Stimulated activated CD8-positive, alpha-beta memory T cell treated with anti-CD3 and anti-CD28 coated beads, Interleukin-4, amount 100 ng/mL, for 4 hours (primary cell): ENCODE data around the gene IGF2R.
"Not testable (repeated sequence)": the region's sequence is repeated elsewhere in the genome, so short reads cannot be mapped to it uniquely, and the experiment has no call there.

Source experiments
- DNase-seq, 2 donors: peaks; one replicate each; pipeline ENCODE4 v3.0.0-alpha.2; 2020; ENCODE audit warnings: low read depth in 2 of 2, low spot score in 1 of 2

Gene IGF2R

DNA sequence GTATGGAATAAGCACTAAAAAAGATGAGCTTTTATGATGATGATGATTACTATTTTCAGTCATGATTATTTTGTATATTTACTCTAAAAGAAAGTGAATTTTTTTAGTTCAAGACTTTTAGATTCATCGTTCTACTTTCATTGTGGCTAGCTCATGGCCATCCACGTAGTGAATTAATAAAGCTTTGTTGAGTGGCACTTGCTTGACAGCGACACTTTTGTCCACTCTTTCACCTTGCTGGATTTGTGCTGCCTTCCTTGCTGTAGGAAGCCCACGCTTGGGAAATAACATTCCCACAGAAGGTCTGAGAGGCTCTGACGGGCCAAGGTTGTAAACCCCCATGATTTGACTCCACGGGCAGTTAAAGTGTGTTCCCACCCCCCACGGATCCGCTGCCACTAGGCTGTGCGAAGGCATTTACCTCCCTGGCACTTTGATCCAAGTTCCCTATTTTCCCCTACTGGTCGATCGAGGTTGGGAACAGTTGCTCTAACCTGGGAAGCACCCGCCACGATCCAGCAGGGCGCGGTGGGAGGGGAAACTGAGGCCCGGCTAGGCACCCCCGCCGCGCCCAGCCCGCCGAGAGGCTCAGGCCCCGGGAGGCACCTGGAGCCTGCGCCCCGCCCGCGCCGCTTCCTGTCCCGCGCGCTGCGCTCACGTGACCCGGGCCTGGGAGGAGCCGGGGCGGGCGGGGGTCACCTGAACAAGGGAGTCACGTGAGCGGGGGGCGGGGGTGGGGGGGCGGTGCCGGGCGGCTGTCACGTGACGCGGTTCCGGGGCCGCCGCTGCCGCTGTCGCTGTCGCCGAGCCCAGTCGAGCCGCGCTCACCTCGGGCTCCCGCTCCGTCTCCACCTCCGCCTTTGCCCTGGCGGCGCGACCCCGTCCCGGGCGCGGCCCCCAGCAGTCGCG, at the start of gene IGF2R:
TSS of gene IGF2R (plus strand) at position 788 of the 909 bp plus-strand sequence. CDS start 165 bp downstream, outside the sequence.
- DNase-seq: peak; percentile 80 to 87

DNA sequence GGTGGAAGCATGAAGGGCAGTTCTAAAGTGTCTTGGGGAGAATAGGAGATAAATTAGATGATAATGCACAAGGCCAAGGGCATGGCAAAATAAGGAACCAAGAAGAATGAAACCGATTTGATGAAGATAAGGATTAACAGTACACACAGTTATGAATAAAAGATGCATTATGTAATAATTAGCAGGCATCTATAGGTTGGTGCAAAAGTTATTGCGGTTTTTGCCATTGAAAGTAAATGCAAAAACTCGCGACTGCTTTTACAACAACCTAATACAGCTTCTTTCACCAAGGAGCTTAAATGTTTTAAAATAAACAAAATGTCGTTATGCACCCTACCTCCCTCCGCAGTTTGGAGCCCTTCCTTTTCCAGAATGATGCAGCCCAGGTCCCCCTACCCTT, 49.1 kb upstream of the IGF2R start:
- no peak for DNase-seq

DNA sequence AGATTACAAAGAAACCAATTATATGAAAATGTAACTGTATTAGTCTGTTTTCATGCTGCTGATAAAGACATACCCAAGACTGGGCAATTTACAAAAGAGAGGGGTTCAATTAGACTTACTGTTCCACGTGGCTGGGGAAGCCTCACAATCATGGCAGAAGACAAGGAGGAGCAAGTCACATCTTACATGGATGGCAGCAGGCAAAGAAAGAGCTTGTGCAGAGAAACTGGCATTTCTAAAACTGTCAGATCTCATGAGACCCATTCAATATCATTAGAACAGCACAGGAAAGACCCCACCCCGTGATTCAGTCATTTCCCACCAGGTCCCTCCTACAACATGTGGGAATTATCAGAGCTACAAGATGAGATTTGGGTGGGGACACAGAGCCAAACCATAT, 44.7 kb upstream of the IGF2R start:
- DNase-seq: not testable (repeated sequence)

DNA sequence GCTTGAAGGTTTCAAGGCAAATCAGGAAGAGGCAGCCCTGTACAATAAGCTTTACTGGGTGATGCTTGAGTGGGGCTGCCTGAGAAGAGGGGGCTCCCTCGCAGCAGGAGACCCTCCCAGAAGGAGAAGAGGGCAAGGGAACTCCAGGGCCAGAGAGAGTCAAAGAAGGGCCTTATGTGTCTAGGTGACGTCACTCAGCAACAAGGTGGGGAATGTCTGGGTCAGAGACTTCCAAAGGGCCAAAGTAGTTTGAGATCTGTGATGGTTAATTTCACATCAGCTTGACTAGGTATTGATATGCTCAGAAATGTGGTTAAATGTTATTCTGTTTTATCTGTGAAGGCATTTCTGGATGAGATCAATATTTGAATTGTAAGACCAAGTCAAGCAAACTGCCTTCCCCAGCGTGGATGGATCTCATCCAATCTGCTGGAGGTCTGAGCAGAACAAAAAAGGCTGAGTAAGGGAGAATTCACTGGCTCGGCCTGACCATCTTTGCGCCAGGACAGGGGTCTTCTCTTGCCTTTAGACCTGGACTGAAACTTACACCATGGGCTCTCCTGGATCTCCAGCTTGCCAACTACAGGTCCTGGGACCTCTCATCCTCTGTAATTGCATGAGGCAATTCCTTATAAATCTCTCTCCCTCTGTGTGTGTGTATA, 42.2 kb upstream of the IGF2R start:
- no peak for DNase-seq

DNA sequence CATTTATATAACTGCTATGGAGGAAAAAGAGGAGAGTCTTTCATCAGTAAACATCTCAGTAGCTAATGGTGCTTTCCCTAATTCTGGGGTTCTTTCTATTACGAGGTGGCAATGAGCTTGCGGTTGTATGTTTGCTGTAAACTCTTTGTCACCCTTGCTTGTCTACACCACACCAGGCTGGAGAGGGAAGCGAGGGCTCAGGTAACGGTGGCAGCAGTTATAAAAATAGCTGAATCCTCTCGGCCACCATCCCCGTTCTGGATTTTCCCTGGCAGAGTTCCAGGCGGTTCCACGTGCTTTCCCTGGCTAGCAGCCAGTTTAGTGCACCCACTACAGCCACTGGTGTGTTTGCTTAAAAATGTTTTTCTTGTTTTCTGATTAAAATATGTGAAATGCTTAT, 39.1 kb upstream of the IGF2R start:
- peak in 1 of 2 donors; percentile 12 for DNase-seq

GRCh38 chr6:159931112-159931511, 37.8 kb upstream of the IGF2R start:
- no peak for DNase-seq

DNA sequence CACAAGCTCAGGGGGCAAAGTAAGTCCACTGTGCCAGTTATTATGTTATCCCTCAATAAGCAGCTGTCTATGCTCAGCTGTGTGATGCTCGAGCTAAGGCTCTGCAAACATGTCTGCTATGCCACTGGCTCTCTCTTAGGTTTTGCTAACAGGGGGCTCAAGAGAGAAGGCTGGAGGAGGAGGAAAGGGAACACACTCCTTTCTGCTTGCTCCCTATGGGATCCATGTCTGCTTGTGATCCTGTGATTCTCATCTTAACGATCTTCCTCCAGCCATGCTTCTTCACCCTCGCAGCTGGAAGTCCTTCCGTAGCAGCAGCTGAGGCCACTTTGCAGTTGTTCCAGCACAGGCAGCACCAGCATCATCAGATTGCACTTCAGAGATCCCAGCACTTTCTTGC, 37.0 kb upstream of the IGF2R start:
- DNase-seq: no peak

GRCh38 chr6:159933077-159933476, 35.8 kb upstream of the IGF2R start:
- DNase-seq: no peak

DNA sequence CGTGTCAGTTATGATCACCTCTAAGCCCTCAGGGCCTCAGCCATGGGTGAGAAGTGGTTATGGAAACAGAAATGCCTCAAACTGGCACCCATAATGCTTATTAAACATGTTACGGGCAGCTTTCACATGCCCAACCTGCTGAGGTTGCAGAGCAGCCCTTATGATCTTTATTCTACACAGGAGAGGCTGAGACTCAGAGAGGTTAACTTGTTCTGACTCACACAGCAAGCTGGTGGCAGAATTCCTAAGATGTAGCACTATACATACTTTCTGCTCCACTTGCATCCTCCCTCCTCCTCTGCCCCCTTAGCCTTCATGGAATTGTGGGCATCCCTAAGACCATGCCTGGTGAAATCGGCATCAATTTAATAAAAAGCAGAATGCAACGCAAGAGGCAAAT, 34.7 kb upstream of the IGF2R start:
- DNase-seq: no peak

DNA sequence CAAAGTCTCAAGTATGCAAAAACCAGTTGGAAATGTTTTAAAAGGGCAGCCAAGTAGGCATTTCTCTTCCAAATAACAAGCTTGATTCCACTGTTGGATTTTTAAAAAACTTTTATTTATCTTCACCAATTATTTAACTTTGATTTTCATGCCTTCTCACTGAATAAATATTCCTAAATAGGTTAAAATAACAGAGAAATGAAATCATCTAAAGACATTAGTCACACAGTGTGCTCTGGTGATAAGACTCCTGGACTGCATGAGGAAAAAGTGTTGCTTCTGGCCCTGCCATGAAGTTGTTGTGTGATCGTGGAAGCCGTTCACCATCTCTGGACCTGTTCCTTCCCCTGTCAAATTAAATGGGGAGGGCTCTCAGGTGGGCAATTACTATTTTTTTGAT, 33.8 kb upstream of the IGF2R start:
- no peak for DNase-seq

- DNase-seq: no peak
These were observed 33.2 kb upstream of the IGF2R start for GRCh38 chr6:159935633-159936032.

DNA sequence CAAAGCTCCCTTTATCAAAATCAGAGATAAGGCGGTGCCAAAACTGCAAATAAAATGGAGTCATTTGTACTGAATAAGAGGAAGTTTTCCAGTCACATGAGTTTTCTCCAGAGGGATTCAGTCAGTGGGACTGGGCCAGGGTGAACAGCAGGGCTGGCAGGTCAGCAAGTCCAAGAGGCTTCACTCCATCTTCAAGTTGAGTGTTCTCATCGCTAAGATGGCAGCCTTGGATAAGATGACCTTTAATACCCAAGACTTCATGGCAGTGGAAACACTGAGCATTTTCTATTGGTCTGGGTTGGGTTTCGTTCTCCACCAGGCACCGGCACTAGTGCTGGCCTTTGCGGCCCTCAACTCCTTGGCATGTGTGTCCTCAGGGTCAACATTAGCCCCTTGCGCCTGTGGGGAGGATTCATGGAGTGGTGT, 29.3 kb upstream of the IGF2R start:
- DNase-seq: no peak

DNA sequence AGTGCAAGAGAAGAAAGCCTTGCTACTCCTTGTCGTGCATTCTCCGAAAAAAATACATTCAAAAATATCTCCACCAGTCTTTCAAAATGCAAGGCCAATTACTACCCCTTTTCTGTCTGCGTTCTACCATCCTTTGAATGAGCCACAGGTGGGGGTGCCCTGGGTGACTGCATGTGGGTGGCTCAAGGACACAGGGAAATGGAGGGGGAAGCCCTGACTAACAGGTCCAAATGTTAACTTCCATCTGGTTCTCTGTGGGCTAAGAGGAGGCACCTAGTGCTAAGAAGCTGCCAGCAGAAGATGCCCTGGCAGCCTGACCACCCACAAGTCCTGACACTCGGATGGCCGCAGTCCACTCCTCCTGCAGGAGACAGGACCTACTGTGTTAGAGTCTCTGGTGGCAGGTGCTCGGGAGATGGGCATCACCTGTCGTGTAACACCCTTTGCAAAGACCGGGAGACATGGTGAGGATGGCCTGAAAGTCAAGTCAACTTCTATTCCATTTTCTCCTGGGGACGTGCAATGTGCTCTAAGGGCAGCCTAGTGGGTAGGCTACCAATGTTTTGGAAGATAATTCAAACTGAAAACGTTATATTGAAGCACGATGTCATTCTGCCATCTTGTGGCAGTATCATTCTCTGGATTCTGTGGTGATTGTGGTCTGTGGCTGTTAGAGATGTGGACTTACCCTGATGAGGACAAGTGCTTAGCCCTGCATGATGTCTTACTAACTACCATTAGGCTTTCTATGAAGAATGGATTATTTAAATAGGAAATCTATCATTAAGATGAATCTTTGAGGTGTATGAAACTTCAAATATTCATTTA, 27.4 kb upstream of the IGF2R start:
- no peak for DNase-seq

- DNase-seq: no peak
These were observed 25.7 kb upstream of the IGF2R start for GRCh38 chr6:159943101-159943632.

DNA sequence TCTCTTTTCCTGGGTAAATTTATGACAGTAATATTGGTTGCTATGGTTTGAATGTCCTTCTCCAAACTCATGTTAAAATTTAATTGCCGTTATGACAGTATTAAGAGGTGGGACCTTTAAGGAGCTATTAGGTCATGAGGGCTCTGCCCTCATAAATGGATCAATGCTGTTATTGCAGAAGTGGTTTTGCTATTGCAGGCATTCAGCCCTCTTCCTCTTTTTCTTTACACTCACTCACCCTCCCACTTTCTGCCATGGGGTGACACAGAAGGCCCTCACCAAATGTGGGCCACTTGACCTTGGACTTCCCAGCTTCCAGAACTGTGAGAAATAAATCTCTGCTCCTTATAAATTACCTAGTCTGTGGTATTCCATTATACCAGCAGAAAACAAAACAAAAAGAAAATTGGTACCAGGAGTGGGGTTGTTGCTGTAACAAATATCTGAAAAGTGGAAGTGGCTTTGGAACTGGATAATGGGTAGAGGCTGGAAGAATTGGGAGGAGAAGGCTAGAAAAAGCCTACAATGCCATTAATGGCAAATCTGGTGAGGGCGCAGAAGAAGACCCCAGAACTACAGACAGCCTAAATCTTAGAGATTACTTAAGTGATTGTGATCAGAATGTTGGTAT, 24.8 kb upstream of the IGF2R start:
- no peak for DNase-seq

DNA sequence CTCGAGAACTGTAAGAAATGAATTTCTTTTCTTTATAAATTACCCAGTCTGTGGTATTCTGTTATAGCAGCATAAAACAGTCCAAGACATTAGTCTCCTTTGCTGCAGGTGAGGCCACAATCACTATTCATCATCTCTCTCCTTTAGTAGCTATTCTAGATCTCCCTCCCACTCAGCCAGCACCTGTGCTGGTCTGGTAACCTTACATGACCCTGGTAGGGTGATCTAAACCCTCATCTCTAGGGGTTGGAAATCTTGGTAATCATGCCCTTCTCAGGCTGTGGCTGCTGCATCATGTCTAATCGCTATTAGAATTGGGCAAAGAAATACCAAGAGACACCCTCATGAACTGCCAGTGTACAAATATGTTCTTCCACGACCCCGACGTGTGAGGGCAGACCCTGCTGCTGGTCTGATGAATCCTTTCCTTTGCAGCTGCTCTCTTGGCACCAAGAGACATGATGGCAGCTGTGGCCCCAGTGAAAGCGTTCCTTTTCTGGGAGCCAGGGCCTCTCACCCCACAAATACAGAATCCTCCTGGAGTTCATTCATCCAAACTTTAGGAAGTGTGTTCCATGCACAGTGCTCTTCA, 23.0 kb upstream of the IGF2R start:
- no peak for DNase-seq

DNA sequence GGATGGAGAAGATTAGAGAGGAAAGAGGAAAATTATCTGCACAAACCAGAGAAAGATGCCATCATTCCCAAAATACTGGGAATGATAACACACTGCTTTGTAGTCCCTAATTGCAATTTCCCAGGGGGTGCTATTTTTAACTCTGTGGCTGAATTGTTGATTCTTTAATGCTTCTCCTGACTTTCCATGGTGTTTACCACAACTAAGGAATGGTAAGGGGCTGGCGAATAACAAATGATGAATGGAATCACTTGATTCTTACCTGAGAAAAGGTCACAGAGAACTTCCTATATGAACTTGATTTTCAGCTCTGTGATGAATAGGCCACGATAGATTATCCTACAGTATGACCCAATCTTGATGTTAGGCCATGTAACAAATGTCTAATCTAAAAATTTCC, 22.0 kb upstream of the IGF2R start:
- no peak for DNase-seq

GRCh38 chr6:159948199-159948598, 20.7 kb upstream of the IGF2R start:
- no peak for DNase-seq

DNA sequence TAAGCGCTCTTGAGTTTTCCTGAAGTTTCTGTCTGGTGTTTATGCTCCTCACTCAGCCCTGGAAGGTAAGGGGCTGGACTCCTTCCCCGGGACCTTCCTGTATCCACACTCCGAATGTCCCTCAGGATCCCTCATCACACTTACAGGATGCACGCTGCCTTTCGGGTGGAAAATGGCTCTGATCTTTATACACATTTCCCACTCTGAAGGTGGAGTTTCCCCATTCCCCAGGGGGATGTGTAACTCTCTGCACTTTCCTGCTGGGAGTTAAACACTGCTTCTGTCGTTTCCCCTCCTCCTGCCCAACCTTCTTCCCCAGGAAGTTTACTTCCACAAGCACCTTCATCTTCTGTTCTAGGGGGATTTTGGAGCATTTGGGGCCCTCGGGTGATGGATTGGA, 17.1 kb upstream of the IGF2R start:
- DNase-seq: no peak

GRCh38 chr6:159952289-159953005, 16.4 kb upstream of the IGF2R start:
- no peak for DNase-seq
